MM.1S (cell line): Measurements from ENCODE around the gene SLC39A2.
A peak's percentile ranks its signal among the peaks of the same experiment; 100 is the strongest.
"Not testable (repeated sequence)": the region's sequence is repeated elsewhere in the genome, so short reads cannot be mapped to it uniquely, and the experiment has no call there.

Experiments
- DNase-seq: peaks from one replicate; pipeline ENCODE4 v3.0.0-alpha.2; 2015
- H2AFZ ChIP-seq: fragments of 300-600 bp; sonication (generic); 2 replicates; pipeline ENCODE4 v1.6.0; 2016; ENCODE audit warnings: antibody characterized with exemption, low read length
- H3F3A ChIP-seq: fragments of 300-600 bp; sonication (generic); 2 replicates; pipeline ENCODE4 v1.6.1; 2016; ENCODE audit warnings: mild to moderate bottlenecking, antibody characterized with exemption, low read length, moderate library complexity, mixed read lengths; ENCODE audit not compliant: insufficient read depth
- H3K27ac ChIP-seq: fragments of 300-600 bp; sonication (generic); 2 replicates; pipeline ENCODE4 v1.5.1; 2016; ENCODE audit warnings: mild to moderate bottlenecking, low read length
- H3K27me3 ChIP-seq: fragments of 300-600 bp; sonication (generic); replicated peaks from 2 replicates; pipeline ENCODE4 v1.6.0; 2016; ENCODE audit warnings: low read length; ENCODE audit not compliant: insufficient read depth
- H3K36me3 ChIP-seq: fragments of 300-600 bp; sonication (generic); replicated peaks from 2 replicates; pipeline ENCODE4 v1.6.1; 2016; ENCODE audit warnings: mild to moderate bottlenecking, low read length, mixed read lengths; ENCODE audit not compliant: insufficient read depth
- H3K4me1 ChIP-seq: fragments of 300-600 bp; sonication (generic); 2 replicates; pipeline ENCODE4 v1.6.1; 2016; ENCODE audit warnings: low read length, mixed read lengths
- H3K4me2 ChIP-seq: fragments of 300-600 bp; sonication (generic); 2 replicates; pipeline ENCODE4 v1.6.0; 2016; ENCODE audit warnings: low read depth, low read length
- H3K4me3 ChIP-seq: fragments of 300-600 bp; sonication (generic); 2 replicates; pipeline ENCODE4 v1.5.1; 2016; ENCODE audit warnings: low read length, mixed read lengths
- H3K79me2 ChIP-seq: fragments of 300-600 bp; sonication (generic); 2 replicates; pipeline ENCODE4 v1.6.1; 2016; ENCODE audit warnings: mixed run types, low read length, mixed read lengths
- H3K9ac ChIP-seq: fragments of 300-600 bp; sonication (generic); 2 replicates; pipeline ENCODE4 v1.6.1; 2016; ENCODE audit warnings: low read length, mixed read lengths
- H3K9me2 ChIP-seq: fragments of 300-600 bp; sonication (generic); replicated peaks from 2 replicates; pipeline ENCODE4 v1.6.1; 2016; ENCODE audit warnings: mild to moderate bottlenecking, low read length, mixed read lengths; ENCODE audit not compliant: insufficient read depth
- H3K9me3 ChIP-seq: fragments of 300-600 bp; sonication (generic); replicated peaks from 2 replicates; pipeline ENCODE4 v1.6.1; 2016; ENCODE audit warnings: mild to moderate bottlenecking, low read length, mixed read lengths; ENCODE audit not compliant: insufficient read depth
- H4K20me1 ChIP-seq: fragments of 300-600 bp; sonication (generic); 2 replicates; pipeline ENCODE4 v1.6.1; 2016; ENCODE audit warnings: mild to moderate bottlenecking, low read length, moderate library complexity, mixed read lengths; ENCODE audit not compliant: insufficient read depth
- EZH2 ChIP-seq: fragments of 300-600 bp; sonication (generic); optimal IDR thresholded peaks from 2 replicates; pipeline ENCODE3; 2017; ENCODE audit warnings: low read depth, mild to moderate bottlenecking, antibody characterized with exemption, low read length, mixed read lengths
- EZH2phosphoT487 ChIP-seq: fragments of 300-600 bp; sonication (generic); IDR thresholded peaks from 2 replicates; pipeline ENCODE4 v1.6.1; 2018; ENCODE audit warnings: antibody characterized with exemption, low read length
- TF ChIP-seq, protein P1 (sequence below): fragments of 300-600 bp; sonication (generic); IDR thresholded peaks from 2 replicates; pipeline ENCODE4 v1.5.1; 2016; ENCODE audit warnings: antibody characterized with exemption, low read length, mixed read lengths

The SLC39A2 gene

DNA sequence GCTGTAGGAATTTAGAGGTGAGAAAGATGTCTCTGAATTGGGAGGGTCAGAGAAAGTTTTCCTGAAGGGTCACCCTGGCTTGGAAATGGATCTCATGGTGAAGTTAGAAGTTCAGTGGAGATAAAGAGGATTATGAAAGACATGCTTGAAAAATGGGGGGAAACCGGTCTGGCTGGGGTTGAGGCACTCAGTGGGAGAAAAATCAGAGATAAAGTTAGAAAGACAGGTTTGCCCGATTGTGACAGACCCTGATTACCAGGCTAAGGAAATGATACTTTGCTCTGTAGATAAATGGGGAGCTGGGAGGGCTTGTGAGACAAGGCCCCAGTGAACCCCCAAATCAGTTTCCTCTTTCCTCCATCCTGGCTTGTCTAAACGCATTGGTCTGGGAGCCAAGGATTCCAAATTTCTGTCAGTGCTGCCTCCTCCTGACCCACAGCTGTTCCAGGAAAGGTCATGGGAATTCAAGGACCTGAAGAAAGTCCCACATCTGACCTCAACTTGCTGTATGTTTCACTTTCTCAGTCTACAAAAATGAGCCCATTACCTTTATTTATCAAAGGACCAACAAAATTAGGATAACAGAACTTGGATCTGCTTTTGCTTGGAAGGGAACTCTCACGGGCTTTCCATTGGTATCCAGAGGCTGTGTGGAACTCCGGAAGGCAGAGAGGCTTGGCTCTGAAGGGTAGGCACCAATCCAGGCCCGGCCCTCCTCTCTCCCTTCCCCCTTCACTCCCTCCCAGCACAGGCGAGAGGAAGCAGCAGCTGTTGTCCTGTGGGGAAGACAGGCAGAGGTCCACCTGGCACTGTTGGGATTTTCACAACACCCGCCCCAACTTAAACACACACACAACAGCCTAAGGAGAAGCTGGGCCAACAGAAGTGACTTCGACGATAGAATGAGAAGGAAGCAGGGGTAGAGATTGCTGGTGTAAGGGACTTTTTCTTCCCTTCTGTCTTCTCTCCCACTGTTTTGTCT, 39.6 kb downstream of the SLC39A2 start:
- no peaks in the 10 kb centered on the region for H3K27me3 ChIP-seq
- no peak overlapping the region for H3K4me2 ChIP-seq
- no peak overlapping the region for H3K27ac ChIP-seq
- no peaks in the 10 kb centered on the region for H3K9me3 ChIP-seq
- no peak for DNase-seq
- no peak overlapping the region for H3K9ac ChIP-seq
- no peaks in the 10 kb centered on the region for H3K4me1 ChIP-seq
- H4K20me1 ChIP-seq: no peaks in the 10 kb centered on the region
- no peaks in the 10 kb centered on the region for H3F3A ChIP-seq
- no peak overlapping the region for H3K4me3 ChIP-seq
- no peak overlapping the region for H2AFZ ChIP-seq
- no peaks in the 10 kb centered on the region for H3K36me3 ChIP-seq
- TF ChIP-seq EZH2phosphoT487 (no peak), EZH2 (no peak)
- TF ChIP-seq, protein P1, sequence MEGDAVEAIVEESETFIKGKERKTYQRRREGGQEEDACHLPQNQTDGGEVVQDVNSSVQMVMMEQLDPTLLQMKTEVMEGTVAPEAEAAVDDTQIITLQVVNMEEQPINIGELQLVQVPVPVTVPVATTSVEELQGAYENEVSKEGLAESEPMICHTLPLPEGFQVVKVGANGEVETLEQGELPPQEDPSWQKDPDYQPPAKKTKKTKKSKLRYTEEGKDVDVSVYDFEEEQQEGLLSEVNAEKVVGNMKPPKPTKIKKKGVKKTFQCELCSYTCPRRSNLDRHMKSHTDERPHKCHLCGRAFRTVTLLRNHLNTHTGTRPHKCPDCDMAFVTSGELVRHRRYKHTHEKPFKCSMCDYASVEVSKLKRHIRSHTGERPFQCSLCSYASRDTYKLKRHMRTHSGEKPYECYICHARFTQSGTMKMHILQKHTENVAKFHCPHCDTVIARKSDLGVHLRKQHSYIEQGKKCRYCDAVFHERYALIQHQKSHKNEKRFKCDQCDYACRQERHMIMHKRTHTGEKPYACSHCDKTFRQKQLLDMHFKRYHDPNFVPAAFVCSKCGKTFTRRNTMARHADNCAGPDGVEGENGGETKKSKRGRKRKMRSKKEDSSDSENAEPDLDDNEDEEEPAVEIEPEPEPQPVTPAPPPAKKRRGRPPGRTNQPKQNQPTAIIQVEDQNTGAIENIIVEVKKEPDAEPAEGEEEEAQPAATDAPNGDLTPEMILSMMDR: no peak
- H3K79me2 ChIP-seq: no peaks in the 10 kb centered on the region
- H3K9me2 ChIP-seq: no peaks in the 10 kb centered on the region

DNA sequence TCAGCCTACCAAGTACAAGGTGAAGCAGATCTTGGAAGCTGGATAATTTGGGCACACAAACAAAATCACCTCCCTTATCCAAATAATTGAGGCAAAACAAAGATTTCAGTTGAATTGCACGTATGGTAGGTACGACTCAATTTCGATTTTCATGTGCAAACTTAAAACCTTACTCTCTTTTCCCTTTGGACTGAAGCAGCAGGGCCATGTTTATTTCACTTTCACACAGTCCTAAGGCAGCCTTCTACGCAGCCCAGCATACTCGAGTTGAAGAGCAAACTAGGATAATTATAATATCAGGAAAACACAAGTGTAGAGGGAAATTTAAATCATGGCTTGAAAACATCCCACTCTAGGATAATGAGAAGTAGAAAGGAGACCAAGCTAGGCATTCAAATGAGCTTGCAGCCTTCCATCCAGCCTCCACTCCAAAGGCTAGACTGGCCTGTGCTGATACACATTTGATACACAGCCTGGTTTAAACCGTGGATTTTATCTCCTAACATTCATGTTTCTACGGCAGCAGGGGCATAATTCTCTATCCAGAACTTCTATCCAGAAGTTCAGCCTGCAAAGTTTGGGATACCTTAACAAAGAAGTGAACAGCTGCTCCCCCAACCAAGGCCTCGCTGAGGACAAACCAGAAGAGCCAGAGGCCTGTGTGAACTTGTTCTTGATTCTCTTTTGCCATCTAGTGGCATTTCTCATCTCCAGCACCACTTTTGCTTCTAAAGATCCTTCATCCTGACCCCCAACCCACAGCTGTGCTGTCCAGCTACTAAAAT, 40.7 kb downstream of the SLC39A2 start:
- H3K4me1 ChIP-seq: no peaks in the 10 kb centered on the region
- H3K27ac ChIP-seq: no peak overlapping the region
- no peak overlapping the region for H3K9ac ChIP-seq
- no peaks in the 10 kb centered on the region for H3K9me2 ChIP-seq
- H3K9me3 ChIP-seq: no peaks in the 10 kb centered on the region
- no peaks in the 10 kb centered on the region for H3K27me3 ChIP-seq
- H3K4me3 ChIP-seq: no peak overlapping the region
- H2AFZ ChIP-seq: no peak overlapping the region
- no peaks in the 10 kb centered on the region for H3K36me3 ChIP-seq
- TF ChIP-seq, protein P1: peak; percentile 42
- TF ChIP-seq EZH2: no peak
- no peak for TF ChIP-seq EZH2phosphoT487
- H4K20me1 ChIP-seq: no peaks in the 10 kb centered on the region
- H3K4me2 ChIP-seq: no peak overlapping the region
- H3F3A ChIP-seq: no peaks in the 10 kb centered on the region
- no peaks in the 10 kb centered on the region for H3K79me2 ChIP-seq
- DNase-seq: peak; percentile 27

DNA sequence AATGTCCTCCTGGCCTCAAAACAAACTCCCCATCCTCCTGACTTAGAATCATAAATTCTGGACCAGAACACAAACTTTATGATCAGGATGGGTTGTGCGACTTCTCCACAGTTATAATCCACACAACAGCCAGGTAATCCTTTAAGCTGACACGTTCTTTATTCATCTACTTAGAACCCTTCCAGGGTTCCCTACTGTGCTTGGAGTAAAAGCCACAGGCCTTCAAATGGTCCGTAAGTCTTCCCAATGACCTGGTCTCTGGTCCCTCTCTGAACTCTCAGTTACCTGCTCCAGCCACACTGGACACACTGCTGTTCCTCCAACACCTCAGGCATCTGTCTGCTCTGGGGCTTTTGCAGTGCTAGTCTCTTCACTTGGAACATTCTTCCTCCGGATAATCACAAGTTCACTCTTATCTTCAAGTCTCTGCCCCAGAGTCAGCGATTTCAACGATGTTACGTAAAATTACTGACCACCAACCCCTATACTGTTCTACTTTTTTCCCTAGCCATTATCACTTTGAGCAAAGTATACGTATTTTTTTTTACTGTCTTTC, 41.4 kb downstream of the SLC39A2 start:
- Histone ChIP-seq H3K4me1 (no peaks in the 10 kb centered on the region), H3K9ac (no peak overlapping the region), H3K4me2 (no peak overlapping the region), H3K27ac (no peak overlapping the region), H3K36me3 (no peaks in the 10 kb centered on the region), H4K20me1 (no peaks in the 10 kb centered on the region), H3K79me2 (no peaks in the 10 kb centered on the region), H3K4me3 (no peak overlapping the region), H2AFZ (no peak overlapping the region), H3K9me3 (no peaks in the 10 kb centered on the region), H3F3A (no peaks in the 10 kb centered on the region), H3K9me2 (no peaks in the 10 kb centered on the region), H3K27me3 (no peaks in the 10 kb centered on the region)
- DNase-seq: no peak
- TF ChIP-seq, protein P1: no peak
- TF ChIP-seq EZH2 (no peak), EZH2phosphoT487 (no peak)

DNA sequence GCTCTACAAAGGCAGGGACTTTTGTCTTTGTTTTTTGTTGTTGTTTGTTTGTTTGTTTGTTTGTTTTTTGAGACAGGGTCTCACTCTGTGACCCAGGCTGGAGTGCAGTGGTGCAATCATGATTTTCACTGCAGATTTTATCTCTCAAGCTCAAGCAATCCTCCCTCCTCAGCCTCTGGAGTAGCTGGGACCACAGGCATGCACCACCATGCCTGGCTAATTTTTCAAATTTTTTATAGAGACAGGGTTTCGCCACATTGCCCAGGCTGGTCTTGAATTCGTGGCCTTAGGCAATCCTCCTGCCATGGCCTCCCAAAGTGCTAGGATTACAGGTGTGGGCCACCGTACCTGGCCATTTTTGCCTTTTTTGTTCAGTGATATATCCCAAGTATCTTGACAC, 41.8 kb downstream of the SLC39A2 start:
- H3K36me3 ChIP-seq, H3K9me3 ChIP-seq, H3K79me2 ChIP-seq, H3K4me3 ChIP-seq, H3K27ac ChIP-seq, DNase-seq, H3F3A ChIP-seq, H3K4me1 ChIP-seq, H3K9me2 ChIP-seq, H3K27me3 ChIP-seq, H3K9ac ChIP-seq, H2AFZ ChIP-seq, H3K4me2 ChIP-seq, H4K20me1 ChIP-seq: not testable (repeated sequence)
